Endothelial cell of umbilical vein (primary cell): ENCODE results near the gene ABCB10. TPM values are rescaled to one million over a fixed set of nuclear protein-coding genes. Genes with fewer than 3 reads are reported as not detected.

Source experiments
- BruUV-seq: library from RNA; stranded (reverse); fragments of 400-500 nt; replicated peaks from 2 replicates; lab custom pipeline; 2021; lab: Mats Ljungman, UMichigan
- CTCF ChIA-PET: fragments of 300-600, 350-600 bp; sonication (Branson Sonifier 250); formaldehyde crosslinking; loops from one replicate; lab custom pipeline; 2021; ENCODE audit warnings: antibody characterized with exemption, inconsistent platforms; lab: Charles Lee
- POLR2A ChIA-PET: fragments of 300-600, 350-600 bp; sonication (Branson Sonifier 250); formaldehyde crosslinking; loops from one replicate; lab custom pipeline; 2021; ENCODE audit warnings: antibody characterized with exemption, inconsistent platforms; lab: Charles Lee
- DNase-seq: peaks from one replicate; pipeline ENCODE4 v3.0.0-alpha.2; 2011; ENCODE audit warnings: low read depth, low spot score
- FAIRE-seq: peaks from 2 replicates; lab custom pipeline; 2011; peaks lifted over from hg19 to GRCh38; lab: Jason Lieb, UNC
- H2AFZ ChIP-seq: 2 replicates; pipeline ENCODE4 v1.6.0; 2012; ENCODE audit warnings: low read depth, low read length, control low read depth, inconsistent platforms
- H3K27ac ChIP-seq: 2 replicates; pipeline ENCODE4 v1.5.1; 2011; ENCODE audit warnings: low read depth, mild to moderate bottlenecking, control low read depth, low read length, moderate library complexity; ENCODE audit not compliant: insufficient read depth
- H3K27me3 ChIP-seq, 2 experiments: 2 replicates each; pipeline versions ENCODE4 v1.6.0 to v1.6.1; 2011; ENCODE audit warnings: low read length in 2 of 2, mixed read lengths in 1 of 2; ENCODE audit not compliant: control insufficient read depth in 2 of 2, insufficient read depth in 2 of 2
- H3K36me3 ChIP-seq, 2 experiments: 2 replicates in 1 of 2; 3 replicates in 1 of 2; pipeline ENCODE4 v1.5.1; 2011; ENCODE audit warnings: low read length in 2 of 2, mild to moderate bottlenecking in 1 of 2, moderate library complexity in 1 of 2; ENCODE audit not compliant: control insufficient read depth in 2 of 2, insufficient read depth in 2 of 2; ENCODE audit errors: extremely low read depth in 1 of 2
- H3K4me1 ChIP-seq: 3 replicates; pipeline ENCODE4 v1.5.1; 2011; ENCODE audit warnings: mild to moderate bottlenecking, low read length; ENCODE audit not compliant: control insufficient read depth, insufficient read depth; ENCODE audit errors: extremely low read depth
- H3K4me2 ChIP-seq: 2 replicates; pipeline ENCODE4 v1.6.1; 2011; ENCODE audit warnings: low read length, control low read depth, mixed read lengths; ENCODE audit not compliant: insufficient read depth
- H3K4me3 ChIP-seq, 3 experiments: fragments of 200-600 bp in 1 of 3; sonication (generic), shearing (Covaris generic) in 1 of 3; replicated peaks in 1 of 3; 2 replicates each; pipeline ENCODE4 v1.5.1; 2011 to 2016; ENCODE audit warnings: control low read depth in 3 of 3, low read length in 3 of 3, mild to moderate bottlenecking in 2 of 3, inconsistent platforms in 1 of 3, low read depth in 1 of 3, moderate library complexity in 1 of 3; ENCODE audit not compliant: insufficient read depth in 1 of 3
- H3K79me2 ChIP-seq: 2 replicates; pipeline ENCODE4 v1.6.0; 2012; ENCODE audit warnings: low read length, inconsistent platforms; ENCODE audit not compliant: control insufficient read depth, insufficient read depth
- H3K9ac ChIP-seq: replicated peaks from 2 replicates; pipeline ENCODE3; 2011; ENCODE audit warnings: low read length, control low read depth; ENCODE audit not compliant: insufficient read depth; ENCODE audit errors: extremely low read depth
- H3K9me1 ChIP-seq: replicated peaks from 3 replicates; pipeline ENCODE4 v1.6.0; 2011; ENCODE audit warnings: mild to moderate bottlenecking, low read length; ENCODE audit not compliant: control insufficient read depth, insufficient read depth; ENCODE audit errors: extremely low read depth
- H3K9me3 ChIP-seq: replicated peaks from 2 replicates; pipeline ENCODE4 v1.5.1; 2012; ENCODE audit warnings: low read length, inconsistent platforms; ENCODE audit not compliant: control insufficient read depth, insufficient read depth
- H4K20me1 ChIP-seq: replicated peaks from 2 replicates; pipeline ENCODE3; 2011; ENCODE audit warnings: mild to moderate bottlenecking, low read length; ENCODE audit not compliant: control insufficient read depth, insufficient read depth; ENCODE audit errors: extremely low read depth
- EZH2 ChIP-seq: IDR thresholded peaks from 2 replicates; pipeline ENCODE4 v1.6.1; 2012; ENCODE audit warnings: borderline replicate concordance, low read depth, mild to moderate bottlenecking, moderate library complexity, low read length, inconsistent platforms; ENCODE audit not compliant: severe bottlenecking
- FOS ChIP-seq: IDR thresholded peaks from 2 replicates; pipeline ENCODE4 v1.6.1; 2011; ENCODE audit warnings: mild to moderate bottlenecking, low read length, moderate library complexity, borderline replicate concordance; ENCODE audit not compliant: insufficient read depth
- GATA2 ChIP-seq: IDR thresholded peaks from 2 replicates; pipeline ENCODE4 v1.7.0; 2011; ENCODE audit warnings: low read depth, mild to moderate bottlenecking, moderate library complexity, mixed read lengths, low read length; ENCODE audit not compliant: insufficient read length, insufficient read depth
- JUN ChIP-seq: IDR thresholded peaks from 2 replicates; pipeline ENCODE4 v1.6.1; 2011; ENCODE audit warnings: borderline replicate concordance, low read depth; ENCODE audit not compliant: insufficient read length, insufficient read depth
- MAX ChIP-seq: IDR thresholded peaks from 2 replicates; pipeline ENCODE4 v1.6.1; 2011; ENCODE audit not compliant: insufficient read depth, insufficient read length
- MYC ChIP-seq: IDR thresholded peaks from one replicate; pipeline ENCODE4 v1.6.1; 2011; ENCODE audit warnings: mild to moderate bottlenecking, low read depth, low read length
- POLR2A ChIP-seq: IDR thresholded peaks from 2 replicates; pipeline ENCODE4 v1.6.1; 2012; ENCODE audit warnings: low read depth, mild to moderate bottlenecking, control low read depth, low read length
- POLR2AphosphoS5 ChIP-seq: IDR thresholded peaks from 2 replicates; pipeline ENCODE4 v1.6.1; 2012; ENCODE audit warnings: low read depth, mild to moderate bottlenecking, control low read depth, low read length, moderate library complexity; ENCODE audit not compliant: insufficient read depth
- dilution Hi-C: fragments of 300-500 bp; cut with MboI; formaldehyde crosslinking; loops from one replicate; pipeline ENCODE4 v1.15.0; 2019; ENCODE audit warnings: low sequenced_read_pairs; ENCODE audit not compliant: extremely low pct_ligation_motif_present
- intact Hi-C: fragments of 100-400 bp; cut with micrococcal nuclease; formaldehyde crosslinking; loops from one replicate; pipeline ENCODE4 v1.10.0; 2022
- polyA plus RNA-seq, 4 experiments: library from polyadenylated mRNA; depleted of rRNA in 3 of 4; stranded (reverse) in 3 of 4; unstranded in 1 of 4; fragments of >200 nt; gene quantifications; 2 replicates each; pipeline versions ENCODE4 v1.2.1 to v1.2.3, GENCODE V29; 2011 to 2012; ENCODE audit warnings: missing spikeins in 1 of 4
- total RNA-seq: library from RNA; stranded (reverse); gene quantifications from 2 replicates; pipeline ENCODE4 v1.2.3, GENCODE V29; 2021
- TF ChIP-seq, protein P1 (sequence below), 2 donors: IDR thresholded peaks; 1 replicate in 1 of 2; 2 replicates in 1 of 2; pipeline ENCODE4 v1.5.1; 2011; ENCODE audit warnings: low read length in 2 of 2, mild to moderate bottlenecking in 2 of 2, moderate library complexity in 2 of 2, control low read depth in 1 of 2, inconsistent platforms in 1 of 2, low read depth in 1 of 2; ENCODE audit not compliant: insufficient read depth in 1 of 2; ENCODE audit errors: extremely low read depth in 1 of 2

ABCB10 gene
- total and polyA plus RNA-seq, 2 donors (not counting 3 experiments of a cell fraction or from before 2014, with no cell fraction given): 6.0 to 19.4 TPM

DNA sequence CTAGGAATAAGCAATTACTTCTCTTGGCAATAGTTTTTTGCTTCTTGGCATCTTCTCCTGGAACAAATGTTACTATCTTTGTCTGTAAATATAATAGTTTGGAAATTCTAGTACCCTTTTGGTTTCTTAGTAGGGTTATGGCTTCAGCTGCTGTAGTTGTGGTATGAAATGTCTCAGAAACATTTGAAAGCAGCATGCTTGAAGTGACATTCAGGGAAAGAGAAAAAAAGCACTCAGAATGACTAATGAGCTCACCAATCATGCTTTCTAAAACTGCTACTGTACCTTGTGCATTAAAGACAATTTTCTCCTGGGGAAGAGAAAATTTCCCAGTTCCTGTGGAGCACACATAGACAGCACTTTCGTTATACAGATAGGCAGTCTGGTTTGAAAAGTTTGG lies 71.3 kb downstream of the ABCB10 start:
- Histone ChIP-seq H3K9me3 (no peaks in the 10 kb centered on the region), H3K27ac (no peak overlapping the region), H3K4me3 (no peak overlapping the region), H3K4me2 (no peak overlapping the region), H3K27me3 (no peaks in the 10 kb centered on the region), H2AFZ (no peak overlapping the region), H3K9me1 (no peaks in the 10 kb centered on the region), H3K36me3 (peaks cover 11 to 19% of the 10 kb centered on the region in 2 experiments), H3K9ac (no peak overlapping the region), H3K4me1 (no peaks in the 10 kb centered on the region), H3K79me2 (no peaks in the 10 kb centered on the region), H4K20me1 (no peaks in the 10 kb centered on the region)
- no peak for DNase-seq
- FAIRE-seq: no peak
- BruUV-seq: no TSS peak
- CTCF ChIA-PET: interaction anchor here (8.2 kb wide), 1 partner anchor 229 kb away, joined by 295 read pairs; no protein-coding TSS in a partner anchor
- POLR2A ChIA-PET: no interaction called here
- dilution Hi-C loops: no loop called here
- intact Hi-C loops: no loop called here
- TF ChIP-seq FOS (no peak), MAX (no peak), POLR2A (no peak), GATA2 (no peak), JUN (no peak), POLR2AphosphoS5 (no peak), MYC (no peak), EZH2 (no peak)
- TF ChIP-seq, protein P1, sequence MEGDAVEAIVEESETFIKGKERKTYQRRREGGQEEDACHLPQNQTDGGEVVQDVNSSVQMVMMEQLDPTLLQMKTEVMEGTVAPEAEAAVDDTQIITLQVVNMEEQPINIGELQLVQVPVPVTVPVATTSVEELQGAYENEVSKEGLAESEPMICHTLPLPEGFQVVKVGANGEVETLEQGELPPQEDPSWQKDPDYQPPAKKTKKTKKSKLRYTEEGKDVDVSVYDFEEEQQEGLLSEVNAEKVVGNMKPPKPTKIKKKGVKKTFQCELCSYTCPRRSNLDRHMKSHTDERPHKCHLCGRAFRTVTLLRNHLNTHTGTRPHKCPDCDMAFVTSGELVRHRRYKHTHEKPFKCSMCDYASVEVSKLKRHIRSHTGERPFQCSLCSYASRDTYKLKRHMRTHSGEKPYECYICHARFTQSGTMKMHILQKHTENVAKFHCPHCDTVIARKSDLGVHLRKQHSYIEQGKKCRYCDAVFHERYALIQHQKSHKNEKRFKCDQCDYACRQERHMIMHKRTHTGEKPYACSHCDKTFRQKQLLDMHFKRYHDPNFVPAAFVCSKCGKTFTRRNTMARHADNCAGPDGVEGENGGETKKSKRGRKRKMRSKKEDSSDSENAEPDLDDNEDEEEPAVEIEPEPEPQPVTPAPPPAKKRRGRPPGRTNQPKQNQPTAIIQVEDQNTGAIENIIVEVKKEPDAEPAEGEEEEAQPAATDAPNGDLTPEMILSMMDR (IDR thresholded peaks at IDR 0.05; ENCODE audit: extremely low read depth in 1 of 2, insufficient read depth in 1 of 2, low read depth in 1 of 2, low read length in 2 of 2): no peak
